Renal cortex interstitium (tissue), 15 donors: ENCODE results near the gene SELENOS. TPM values are rescaled to one million over a fixed set of nuclear protein-coding genes. Genes with fewer than 3 reads are reported as not detected.
A peak's percentile ranks its signal among the peaks of the same experiment; 100 is the strongest.

Experiments used
- DNase-seq, 11 donors: peaks; one replicate each; pipeline ENCODE4 v3.0.0-alpha.2; 2013; ENCODE audit warnings: low read depth in 9 of 11, low spot score in 4 of 11; ENCODE audit errors: extremely low read depth in 1 of 11
- long read RNA-seq, 16 experiments: transcript quantifications; one replicate each; lab custom pipeline, GENCODE V29; 2026
- polyA plus RNA-seq, 3 donors: library from polyadenylated mRNA; unstranded; fragments of 120-200 nt; gene quantifications; one replicate each; pipeline ENCODE4 v1.2.1, GENCODE V29; 2013; ENCODE audit not compliant: insufficient read length in 3 of 3

SELENOS gene
- polyA plus RNA-seq = 10 to 100 TPM; 58.6 to 67.4 (median 64.1) TPM
- long read RNA-seq, donor 1, transcript SELENOS-204 (4 exons, 856 nt) = minor isoform, 5 of 30 reads
- long read RNA-seq, donor 1, transcript SELENOS-206 (3 exons, 556 nt) = minor isoform, 10 of 30 reads
- long read RNA-seq, donor 1, transcript SELENOS-203 (6 exons, 1,188 nt) = major isoform, 15 of 30 reads
- long read RNA-seq, donor 1, partial matches to known transcripts = 0 of 30 reads
- long read RNA-seq, donor 1, other reads (novel, unspliced or antisense) = 0 of 30 reads
- long read RNA-seq, donor 2, transcript SELENOS-203 (6 exons, 1,188 nt) = major isoform, 19 of 36 reads
- long read RNA-seq, donor 2, transcript SELENOS-206 (3 exons, 556 nt) = minor isoform, 8 of 36 reads
- long read RNA-seq, donor 2, transcript SELENOS-204 (4 exons, 856 nt) = minor isoform, 6 of 36 reads
- long read RNA-seq, donor 2, partial matches to known transcripts = 0 of 36 reads
- long read RNA-seq, donor 2, other reads (novel, unspliced or antisense) = 0 of 36 reads
- long read RNA-seq, donor 3, transcript SELENOS-206 (3 exons, 556 nt) = minor isoform, 16 of 56 reads
- long read RNA-seq, donor 3, transcript SELENOS-203 (6 exons, 1,188 nt) = major isoform, 35 of 56 reads
- long read RNA-seq, donor 3, partial matches to known transcripts = 0 of 56 reads
- long read RNA-seq, donor 3, other reads (novel, unspliced or antisense) = 0 of 56 reads
- long read RNA-seq, donor 4, transcript SELENOS-203 (6 exons, 1,188 nt) = major isoform, 22 of 40 reads
- long read RNA-seq, donor 4, transcript SELENOS-206 (3 exons, 556 nt) = minor isoform, 6 of 40 reads
- long read RNA-seq, donor 4, partial matches to known transcripts = 8 of 40 reads
- long read RNA-seq, donor 4, other reads (novel, unspliced or antisense) = 0 of 40 reads
- long read RNA-seq, donor 5 = 0 reads
- long read RNA-seq, donor 6, transcript SELENOS-203 (6 exons, 1,188 nt) = major isoform, 19 of 45 reads
- long read RNA-seq, donor 6, transcript SELENOS-206 (3 exons, 556 nt) = minor isoform, 16 of 45 reads
- long read RNA-seq, donor 6, transcript SELENOS-204 (4 exons, 856 nt) = minor isoform, 6 of 45 reads
- long read RNA-seq, donor 6, partial matches to known transcripts = 0 of 45 reads
- long read RNA-seq, donor 6, other reads (novel, unspliced or antisense) = 0 of 45 reads
- long read RNA-seq, donor 7, transcript SELENOS-204 (4 exons, 856 nt) = minor isoform, 5 of 48 reads
- long read RNA-seq, donor 7, transcript SELENOS-206 (3 exons, 556 nt) = minor isoform, 7 of 48 reads
- long read RNA-seq, donor 7, transcript SELENOS-203 (6 exons, 1,188 nt) = major isoform, 34 of 48 reads
- long read RNA-seq, donor 7, partial matches to known transcripts = 0 of 48 reads
- long read RNA-seq, donor 7, other reads (novel, unspliced or antisense) = 0 of 48 reads
- long read RNA-seq, donor 8 = 0 reads
- long read RNA-seq, donor 9, transcript SELENOS-203 (6 exons, 1,188 nt) = major isoform, 26 of 35 reads
- long read RNA-seq, donor 9, partial matches to known transcripts = 0 of 35 reads
- long read RNA-seq, donor 9, other reads (novel, unspliced or antisense) = 0 of 35 reads
- long read RNA-seq, donor 10, transcript SELENOS-203 (6 exons, 1,188 nt) = major isoform, 26 of 41 reads
- long read RNA-seq, donor 10, transcript SELENOS-204 (4 exons, 856 nt) = minor isoform, 7 of 41 reads
- long read RNA-seq, donor 10, partial matches to known transcripts = 0 of 41 reads
- long read RNA-seq, donor 10, other reads (novel, unspliced or antisense) = 0 of 41 reads
- long read RNA-seq, donor 11, transcript SELENOS-203 (6 exons, 1,188 nt) = major isoform, 17 of 29 reads
- long read RNA-seq, donor 11, transcript SELENOS-206 (3 exons, 556 nt) = minor isoform, 9 of 29 reads
- long read RNA-seq, donor 11, partial matches to known transcripts = 0 of 29 reads
- long read RNA-seq, donor 11, other reads (novel, unspliced or antisense) = 0 of 29 reads
- long read RNA-seq, donor 12, transcript SELENOS-203 (6 exons, 1,188 nt) = major isoform, 9 of 15 reads
- long read RNA-seq, donor 12, partial matches to known transcripts = 0 of 15 reads
- long read RNA-seq, donor 12, other reads (novel, unspliced or antisense) = 0 of 15 reads
- long read RNA-seq, donor 13 = 0 reads
- long read RNA-seq, donor 14, transcript SELENOS-206 (3 exons, 556 nt) = minor isoform, 5 of 41 reads
- long read RNA-seq, donor 14, transcript SELENOS-203 (6 exons, 1,188 nt) = major isoform, 29 of 41 reads
- long read RNA-seq, donor 14, transcript SELENOS-204 (4 exons, 856 nt) = minor isoform, 6 of 41 reads
- long read RNA-seq, donor 14, partial matches to known transcripts = 0 of 41 reads
- long read RNA-seq, donor 14, other reads (novel, unspliced or antisense) = 0 of 41 reads
- long read RNA-seq, donor 15, transcript SELENOS-203 (6 exons, 1,188 nt) = major isoform, 21 of 24 reads
- long read RNA-seq, donor 15, partial matches to known transcripts = 0 of 24 reads
- long read RNA-seq, donor 15, other reads (novel, unspliced or antisense) = 0 of 24 reads
- long read RNA-seq, donor 16, transcript SELENOS-204 (4 exons, 856 nt) = minor isoform, 5 of 125 reads
- long read RNA-seq, donor 16, transcript SELENOS-203 (6 exons, 1,188 nt) = major isoform, 73 of 125 reads
- long read RNA-seq, donor 16, transcript SELENOS-208 (2 exons, 355 nt) = minor isoform, 11 of 125 reads
- long read RNA-seq, donor 16, transcript SELENOS-206 (3 exons, 556 nt) = minor isoform, 16 of 125 reads
- long read RNA-seq, donor 16, partial matches to known transcripts = 16 of 125 reads
- long read RNA-seq, donor 16, other reads (novel, unspliced or antisense) = 0 of 125 reads

DNA sequence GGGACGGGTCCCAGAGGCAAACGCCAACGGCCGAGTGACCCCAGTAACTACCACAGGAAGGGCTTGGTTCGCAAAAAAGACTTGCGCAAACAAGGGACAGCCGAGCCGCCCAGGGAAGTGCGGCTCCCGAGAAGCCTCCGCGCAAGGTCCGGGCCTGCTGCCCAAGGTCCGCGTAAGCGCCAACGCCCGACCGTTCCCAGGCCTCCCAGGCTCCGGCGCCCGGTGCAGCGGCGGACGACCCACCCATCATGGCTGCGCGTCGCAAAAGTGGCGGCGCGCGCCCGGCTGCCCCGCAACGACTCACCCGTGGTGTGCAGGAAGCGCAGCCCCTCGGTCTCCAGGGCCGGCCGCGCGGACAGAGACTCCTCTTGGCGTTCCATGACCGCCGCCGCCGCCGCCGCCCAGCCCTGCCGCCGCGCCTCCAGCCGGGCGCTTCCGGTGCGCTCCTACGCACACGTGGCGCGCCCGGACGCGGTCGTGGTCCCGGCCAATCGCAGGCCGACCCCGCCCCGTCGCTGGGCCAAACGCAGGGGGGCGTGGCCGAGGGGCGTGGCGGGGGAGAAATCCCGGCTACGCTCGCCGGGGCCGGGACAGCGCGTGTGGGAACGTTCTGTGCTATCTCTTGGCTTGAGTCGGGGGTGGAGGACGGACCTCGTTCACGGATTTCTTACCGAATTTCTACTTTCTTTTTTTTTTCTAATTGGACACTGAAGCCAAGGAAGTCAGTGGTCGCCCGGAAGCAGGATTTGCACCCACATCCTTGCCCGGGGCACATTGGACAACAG, at the start of gene SELENOS:
TSS of gene SELENOS (minus strand) at position 448 of the 785 bp plus-strand sequence. CDS start at position 380, 68 bp downstream.
- DNase-seq = peak in 9 of 11 donors; percentile 59 to 89 (median 87)

DNA sequence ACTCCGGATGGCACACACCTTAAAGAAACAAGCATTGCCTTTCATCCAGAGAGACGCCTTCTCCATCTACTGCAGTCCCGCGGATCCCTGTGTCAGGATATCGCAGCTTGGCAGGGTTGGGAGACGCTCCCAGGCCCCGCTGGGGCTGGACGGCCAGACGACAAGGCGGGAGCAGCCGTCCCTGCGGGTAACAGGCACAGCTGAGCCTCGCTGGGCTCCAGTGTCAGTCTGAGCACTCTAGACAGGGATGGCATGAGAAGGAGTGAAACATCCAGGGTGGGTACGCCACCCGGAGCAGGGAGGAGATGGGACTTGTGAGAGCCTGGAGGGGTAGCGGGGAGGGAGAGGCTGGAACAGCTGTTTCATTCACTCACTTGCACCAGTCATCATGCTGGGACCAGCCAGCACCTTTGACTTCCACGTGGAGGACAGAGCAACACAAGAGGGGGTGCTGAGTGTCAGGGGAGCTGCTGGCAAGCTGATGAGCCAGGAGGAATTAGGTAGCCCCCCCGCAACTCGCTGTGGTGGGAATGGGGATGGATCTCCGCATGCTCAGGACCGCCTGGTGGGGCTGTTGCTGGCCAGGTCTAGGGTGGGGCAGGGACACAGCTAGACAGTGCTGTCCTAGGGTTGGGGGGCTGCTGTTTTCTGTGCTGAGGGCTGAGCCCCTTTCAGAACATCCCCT, 49.3 kb upstream of the SELENOS start:
- no peak for DNase-seq

GRCh38 chr15:101326026-101326315, 48.7 kb upstream of the SELENOS start:
- no peak for DNase-seq

DNA sequence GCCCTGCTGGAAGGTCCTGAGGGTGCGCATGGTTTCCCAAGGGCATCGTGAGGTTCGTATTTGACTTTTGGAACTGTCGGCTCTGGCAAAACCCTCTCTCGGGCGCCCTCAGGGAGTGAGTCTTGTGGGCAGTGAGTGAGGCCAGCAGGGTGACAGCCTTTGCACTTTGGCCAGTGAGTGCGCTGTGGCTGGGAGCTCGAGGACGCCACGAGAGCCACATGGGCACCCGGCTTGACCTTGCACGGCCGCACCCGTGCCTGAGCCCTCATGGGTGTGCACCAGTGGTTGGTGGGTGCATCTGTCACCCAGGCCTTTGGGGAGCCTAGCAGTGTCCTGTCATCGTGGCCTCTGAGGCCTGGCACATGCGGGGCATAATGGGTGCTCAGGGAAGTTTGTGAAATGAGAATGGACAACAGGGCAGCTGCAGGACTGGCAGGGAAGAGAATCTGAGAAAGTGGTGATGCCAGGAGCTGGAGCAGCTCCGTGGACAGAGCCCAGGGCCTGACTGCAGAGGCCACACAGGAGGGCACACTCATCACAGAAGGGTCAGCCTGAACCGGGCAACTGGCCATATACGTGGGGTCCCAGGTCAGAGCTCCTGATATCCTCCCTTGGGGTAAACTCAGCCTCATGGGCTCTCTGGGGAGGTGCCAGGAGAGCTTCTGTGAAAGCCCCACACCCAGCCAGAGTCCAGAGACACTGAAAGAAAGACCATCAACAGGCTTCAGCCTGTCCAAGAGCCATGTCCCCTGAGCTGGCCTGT, 48.2 kb upstream of the SELENOS start:
- DNase-seq = no peak

DNA sequence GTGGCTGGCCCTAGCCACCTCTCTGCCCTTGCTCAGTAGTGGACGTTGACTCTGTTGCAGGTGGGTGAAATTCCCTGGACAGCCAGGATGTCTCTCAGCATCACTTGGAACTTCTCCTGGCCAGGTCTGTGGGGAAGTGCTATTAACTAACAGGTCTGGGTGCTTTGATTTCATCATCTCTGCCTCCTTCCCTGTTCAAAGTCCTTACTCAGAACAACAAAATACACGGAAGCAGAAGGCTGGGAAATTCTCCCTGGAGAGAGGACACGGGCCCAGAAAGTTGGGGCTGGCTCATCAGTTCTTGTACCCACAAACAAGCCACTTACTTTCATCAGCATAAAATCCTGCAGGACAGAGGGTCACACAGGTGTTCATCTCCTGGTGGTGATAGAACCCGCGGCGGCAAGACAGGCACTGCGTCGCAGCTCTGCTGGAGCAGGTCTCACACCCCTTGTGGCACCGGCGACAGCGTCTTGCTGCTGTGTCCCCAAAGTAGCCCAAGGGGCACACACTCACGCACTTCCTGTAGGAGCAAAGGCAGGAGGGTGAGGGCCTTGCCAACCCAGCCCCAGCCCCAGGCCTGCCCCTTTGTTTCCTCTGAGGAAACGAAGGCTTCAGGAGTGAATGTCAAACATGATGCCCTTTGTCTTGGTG, 47.4 kb upstream of the SELENOS start:
- DNase-seq = no peak

GRCh38 chr15:101323793-101324523, 46.7 kb upstream of the SELENOS start:
- DNase-seq = no peak

GRCh38 chr15:101322854-101323477, 45.7 kb upstream of the SELENOS start:
- DNase-seq = no peak

- no peak for DNase-seq
Observed at GRCh38 chr15:101322016-101322695, 44.9 kb upstream of the SELENOS start.

- DNase-seq = peak in 8 of 11 donors; percentile 13 to 36 (median 24)
Observed at GRCh38 chr15:101320501-101321052, 43.3 kb upstream of the SELENOS start.

DNA sequence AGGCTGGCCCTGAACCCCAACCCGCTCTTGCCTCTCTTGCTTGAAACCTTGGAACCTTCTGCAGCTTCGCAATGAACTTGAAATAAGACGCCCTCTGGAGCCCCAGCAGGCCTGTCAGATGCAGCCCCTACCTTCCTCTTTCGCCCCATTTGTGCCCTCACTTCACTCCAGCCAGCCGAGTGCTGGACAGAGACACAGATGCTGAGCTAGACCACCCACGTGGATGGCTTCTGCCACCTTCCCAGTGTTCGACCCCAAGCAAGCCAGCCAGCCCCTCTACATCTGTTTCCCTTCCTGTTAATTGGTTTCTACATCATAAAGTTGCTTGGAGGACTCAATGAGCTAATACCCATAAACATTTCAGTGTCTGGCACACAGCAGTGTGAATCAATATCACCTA, 41.6 kb upstream of the SELENOS start:
- DNase-seq = no peak

GRCh38 chr15:101318147-101318819, 41.0 kb upstream of the SELENOS start:
- DNase-seq = no peak
